ENCODE measurements around the gene GFRA1. TPM values are rescaled to one million over a fixed set of nuclear protein-coding genes. Genes with fewer than 3 reads are reported as not detected.

The GFRA1 gene
- total and polyA plus RNA-seq, 2 of the 8 experiments (the other 6 are each of a cell fraction or from before 2014, with no cell fraction given): 1.1 to 2.0 TPM

- H3K23me2 ChIP-seq (ENCODE audit: low read depth, low read length): peaks cover 20% of the 10 kb centered on the region
- H3K23ac ChIP-seq (ENCODE audit: insufficient read length): no peak overlapping the region
- no peak overlapping the region for H2BK12ac ChIP-seq (ENCODE audit: low read depth, low read length)
- H3K79me1 ChIP-seq (ENCODE audit: low read depth, low read length): peaks cover 2% of the 10 kb centered on the region; the same call in 1 of the 2 replicates
- peaks cover 21 to 43% (median 40%) of the 10 kb centered on the region in 4 experiments for H3K27me3 ChIP-seq (replicated peaks in 1 of 4; ENCODE audit: control insufficient read depth in 3 of 4, extremely low read depth in 1 of 4, insufficient read depth in 3 of 4, low read length in 3 of 4)
- H2BK20ac ChIP-seq (ENCODE audit: low read length): no peak overlapping the region
- H3K4ac ChIP-seq (replicated peaks; ENCODE audit: insufficient read length, low read depth, low read length): no peak overlapping the region
- no peak overlapping the region for H4K5ac ChIP-seq (ENCODE audit: insufficient read length, low read depth, low read length)
- H4K20me1 ChIP-seq (replicated peaks in 1 of 2; ENCODE audit: control insufficient read depth in 1 of 2, insufficient read depth in 2 of 2, low read length in 2 of 2): peaks cover 0 to 1% of the 10 kb centered on the region in 2 experiments
- H3K18ac ChIP-seq (ENCODE audit: extremely low read depth, low read length): no peak overlapping the region
- H3K56ac ChIP-seq (replicated peaks; ENCODE audit: insufficient read length, low read depth, low read length): no peak overlapping the region
- ChIA-PET CTCF (ENCODE audit: partially characterized antibody) (interaction anchor here (0.8 to 2.9 kb wide), 4 partner anchors 11 to 195 kb away, joined by 3 to 10 read pairs (median 3); no protein-coding TSS in a partner anchor), POLR2A (ENCODE audit: partially characterized antibody) (no interaction called here)
- FAIRE-seq (no peak), DNase-seq (ENCODE audit: low read depth in 1 of 2, low spot score in 2 of 2) (no peak)
- no peak overlapping the region for H3K4me2 ChIP-seq (ENCODE audit: insufficient read depth in 1 of 2, low read depth in 2 of 2, low read length in 2 of 2)
- H2BK5ac ChIP-seq (ENCODE audit: low read depth, low read length): no peak overlapping the region
- no peak overlapping the region for H3K9ac ChIP-seq (replicated peaks in 1 of 4; ENCODE audit: extremely low read depth in 1 of 4, low read depth in 3 of 4, low read length in 3 of 4)
- no peak overlapping the region for H2AFZ ChIP-seq (ENCODE audit: low read length)
- no peak overlapping the region for H4K91ac ChIP-seq (replicated peaks; ENCODE audit: insufficient read length, low read length)
- no peak overlapping the region for H4K8ac ChIP-seq (ENCODE audit: extremely low read depth, insufficient read depth, low read length)
- no peaks in the 10 kb centered on the region for H3K9me3 ChIP-seq (ENCODE audit: insufficient read depth in 2 of 2, low read depth in 1 of 2, low read length in 1 of 2)
- TF ChIP-seq SRF (IDR thresholded peaks at IDR 0.05; ENCODE audit: low read depth, low read length): no peak
- no peak for TF ChIP-seq CTCF (IDR thresholded peaks at IDR 0.05; ENCODE audit: control extremely low read depth in 1 of 3, insufficient read depth in 1 of 3, low read depth in 1 of 3, low read length in 3 of 3)
- TF ChIP-seq CHD1 (IDR thresholded peaks at IDR 0.05; ENCODE audit: low read depth, low read length): no peak
- no peak for TF ChIP-seq HDAC6 (IDR thresholded peaks at IDR 0.05; ENCODE audit: low read depth, low read length)
- H3K79me2 ChIP-seq (ENCODE audit: control insufficient read depth in 1 of 2, insufficient read depth in 2 of 2, low read length in 2 of 2): no peaks in the 10 kb centered on the region
- H3K4me3 ChIP-seq (ENCODE audit: extremely low read depth in 1 of 4, insufficient read depth in 2 of 4, low read depth in 3 of 4, low read length in 4 of 4): no peak overlapping the region
- H3K36me3 ChIP-seq (ENCODE audit: control insufficient read depth in 2 of 4, insufficient read depth in 4 of 4, low read length in 3 of 4): no peaks in the 10 kb centered on the region
- peaks cover 0 to 7% (median 2%) of the 10 kb centered on the region in 4 experiments; a peak in 5 of 7 replicates for H3K4me1 ChIP-seq (replicated peaks in 1 of 4; ENCODE audit: control insufficient read depth in 3 of 4, insufficient read depth in 4 of 4, low read length in 3 of 4)
- H2AK5ac ChIP-seq (ENCODE audit: low read depth, low read length): no peak overlapping the region
- no peak overlapping the region for H3K27ac ChIP-seq (ENCODE audit: low read depth, low read length)
- no peak overlapping the region for H3K14ac ChIP-seq (ENCODE audit: insufficient read length)
- H2BK120ac ChIP-seq (replicated peaks; ENCODE audit: low read depth, low read length): no peak overlapping the region
- no peak overlapping the region for H2BK15ac ChIP-seq (ENCODE audit: low read length)
- 80% methylated on average over 3 of the region's 3 CpGs; no CpG with 5 or more reads in 1 of the 2 experiments for WGBS, 2 experiments (ENCODE audit: extremely low coverage in 1 of 2, insufficient coverage in 1 of 2, insufficient read length in 1 of 2, insufficient replicate concordance in 2 of 2, low coverage in 1 of 2, low lambda C conversion rate in 2 of 2, missing lambda C conversion rate in 1 of 2)
Observed at GRCh38 chr10:116276981-116277380, 4.0 kb upstream of the GFRA1 start.
